ENCODE data around the gene GRB10. TPM values are rescaled to one million over a fixed set of nuclear protein-coding genes. Genes with fewer than 3 reads are reported as not detected.

The GRB10 gene
- total and polyA plus RNA-seq, 2 experiments from 2014 or later, result 35.0 to 154 TPM

DNA sequence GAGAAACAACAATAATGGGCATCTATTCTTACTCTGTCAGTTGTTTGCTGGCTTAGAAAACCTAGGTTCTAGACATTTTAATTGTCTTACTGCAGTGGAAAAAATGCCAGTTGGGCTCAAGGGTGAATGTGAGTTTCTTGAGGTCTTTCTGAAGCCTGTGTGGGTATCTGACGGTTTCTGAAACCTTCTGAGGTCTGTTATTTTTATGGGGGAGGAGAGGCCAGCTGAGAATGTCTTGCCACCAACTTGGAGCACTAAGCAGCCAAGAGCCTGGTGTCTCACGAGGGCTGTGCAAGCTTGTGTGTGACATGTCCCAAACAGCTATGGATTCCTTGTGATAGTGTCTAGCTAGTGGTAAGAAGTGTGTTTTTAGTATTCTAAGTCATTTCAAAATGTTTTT lies 193.3 kb downstream of the GRB10 start:
- Histone ChIP-seq H3K9me2 (ENCODE audit: insufficient read depth) (0 out of 2 replicates have a peak, but pooled peaks cover 3% of the 10 kb centered on the region), H3K4me3 (no peak overlapping the region), H4K20me1 (replicated peaks; ENCODE audit: insufficient read depth) (no peaks in the 10 kb centered on the region), H3K4me2 (no peak overlapping the region), H3K36me3 (ENCODE audit: insufficient read depth) (0 out of 2 replicates have a peak, but pooled peaks cover 7% of the 10 kb centered on the region), H3K79me2 (replicated peaks; ENCODE audit: insufficient read depth) (no peaks in the 10 kb centered on the region), H3K27me3 (ENCODE audit: insufficient read depth) (no peaks in the 10 kb centered on the region), H2AFZ (no peak overlapping the region), H3K27ac (ENCODE audit: low read depth) (no peak overlapping the region; the same call in 1 of the 2 replicates), H3K4me1 (ENCODE audit: insufficient read depth) (no peaks in the 10 kb centered on the region), H3F3A (replicated peaks; ENCODE audit: low read depth) (no peaks in the 10 kb centered on the region)
- TF ChIP-seq CREB1 (CRISPR knock-in tag; IDR thresholded peaks at IDR 0.05; ENCODE audit: low read depth) (no peak), ZNF114 (CRISPR knock-in tag; IDR thresholded peaks at IDR 0.05) (no peak), POLR2AphosphoS5 (IDR thresholded peaks at IDR 0.05; ENCODE audit: low read depth) (0 out of 2 replicates have a peak, but pooled peaks have one; percentile 6), ZNF331 (CRISPR knock-in tag; IDR thresholded peaks at IDR 0.05; ENCODE audit: low read depth) (no peak)
- TF ChIP-seq, protein P1, sequence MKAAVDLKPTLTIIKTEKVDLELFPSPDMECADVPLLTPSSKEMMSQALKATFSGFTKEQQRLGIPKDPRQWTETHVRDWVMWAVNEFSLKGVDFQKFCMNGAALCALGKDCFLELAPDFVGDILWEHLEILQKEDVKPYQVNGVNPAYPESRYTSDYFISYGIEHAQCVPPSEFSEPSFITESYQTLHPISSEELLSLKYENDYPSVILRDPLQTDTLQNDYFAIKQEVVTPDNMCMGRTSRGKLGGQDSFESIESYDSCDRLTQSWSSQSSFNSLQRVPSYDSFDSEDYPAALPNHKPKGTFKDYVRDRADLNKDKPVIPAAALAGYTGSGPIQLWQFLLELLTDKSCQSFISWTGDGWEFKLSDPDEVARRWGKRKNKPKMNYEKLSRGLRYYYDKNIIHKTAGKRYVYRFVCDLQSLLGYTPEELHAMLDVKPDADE (IDR thresholded peaks at IDR 0.05), result no peak
- TF ChIP-seq, protein P2, sequence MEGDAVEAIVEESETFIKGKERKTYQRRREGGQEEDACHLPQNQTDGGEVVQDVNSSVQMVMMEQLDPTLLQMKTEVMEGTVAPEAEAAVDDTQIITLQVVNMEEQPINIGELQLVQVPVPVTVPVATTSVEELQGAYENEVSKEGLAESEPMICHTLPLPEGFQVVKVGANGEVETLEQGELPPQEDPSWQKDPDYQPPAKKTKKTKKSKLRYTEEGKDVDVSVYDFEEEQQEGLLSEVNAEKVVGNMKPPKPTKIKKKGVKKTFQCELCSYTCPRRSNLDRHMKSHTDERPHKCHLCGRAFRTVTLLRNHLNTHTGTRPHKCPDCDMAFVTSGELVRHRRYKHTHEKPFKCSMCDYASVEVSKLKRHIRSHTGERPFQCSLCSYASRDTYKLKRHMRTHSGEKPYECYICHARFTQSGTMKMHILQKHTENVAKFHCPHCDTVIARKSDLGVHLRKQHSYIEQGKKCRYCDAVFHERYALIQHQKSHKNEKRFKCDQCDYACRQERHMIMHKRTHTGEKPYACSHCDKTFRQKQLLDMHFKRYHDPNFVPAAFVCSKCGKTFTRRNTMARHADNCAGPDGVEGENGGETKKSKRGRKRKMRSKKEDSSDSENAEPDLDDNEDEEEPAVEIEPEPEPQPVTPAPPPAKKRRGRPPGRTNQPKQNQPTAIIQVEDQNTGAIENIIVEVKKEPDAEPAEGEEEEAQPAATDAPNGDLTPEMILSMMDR (conservative IDR thresholded peaks at IDR 0.05; ENCODE audit: low read depth in 2 of 2), result no peak
- TF ChIP-seq, protein P3, sequence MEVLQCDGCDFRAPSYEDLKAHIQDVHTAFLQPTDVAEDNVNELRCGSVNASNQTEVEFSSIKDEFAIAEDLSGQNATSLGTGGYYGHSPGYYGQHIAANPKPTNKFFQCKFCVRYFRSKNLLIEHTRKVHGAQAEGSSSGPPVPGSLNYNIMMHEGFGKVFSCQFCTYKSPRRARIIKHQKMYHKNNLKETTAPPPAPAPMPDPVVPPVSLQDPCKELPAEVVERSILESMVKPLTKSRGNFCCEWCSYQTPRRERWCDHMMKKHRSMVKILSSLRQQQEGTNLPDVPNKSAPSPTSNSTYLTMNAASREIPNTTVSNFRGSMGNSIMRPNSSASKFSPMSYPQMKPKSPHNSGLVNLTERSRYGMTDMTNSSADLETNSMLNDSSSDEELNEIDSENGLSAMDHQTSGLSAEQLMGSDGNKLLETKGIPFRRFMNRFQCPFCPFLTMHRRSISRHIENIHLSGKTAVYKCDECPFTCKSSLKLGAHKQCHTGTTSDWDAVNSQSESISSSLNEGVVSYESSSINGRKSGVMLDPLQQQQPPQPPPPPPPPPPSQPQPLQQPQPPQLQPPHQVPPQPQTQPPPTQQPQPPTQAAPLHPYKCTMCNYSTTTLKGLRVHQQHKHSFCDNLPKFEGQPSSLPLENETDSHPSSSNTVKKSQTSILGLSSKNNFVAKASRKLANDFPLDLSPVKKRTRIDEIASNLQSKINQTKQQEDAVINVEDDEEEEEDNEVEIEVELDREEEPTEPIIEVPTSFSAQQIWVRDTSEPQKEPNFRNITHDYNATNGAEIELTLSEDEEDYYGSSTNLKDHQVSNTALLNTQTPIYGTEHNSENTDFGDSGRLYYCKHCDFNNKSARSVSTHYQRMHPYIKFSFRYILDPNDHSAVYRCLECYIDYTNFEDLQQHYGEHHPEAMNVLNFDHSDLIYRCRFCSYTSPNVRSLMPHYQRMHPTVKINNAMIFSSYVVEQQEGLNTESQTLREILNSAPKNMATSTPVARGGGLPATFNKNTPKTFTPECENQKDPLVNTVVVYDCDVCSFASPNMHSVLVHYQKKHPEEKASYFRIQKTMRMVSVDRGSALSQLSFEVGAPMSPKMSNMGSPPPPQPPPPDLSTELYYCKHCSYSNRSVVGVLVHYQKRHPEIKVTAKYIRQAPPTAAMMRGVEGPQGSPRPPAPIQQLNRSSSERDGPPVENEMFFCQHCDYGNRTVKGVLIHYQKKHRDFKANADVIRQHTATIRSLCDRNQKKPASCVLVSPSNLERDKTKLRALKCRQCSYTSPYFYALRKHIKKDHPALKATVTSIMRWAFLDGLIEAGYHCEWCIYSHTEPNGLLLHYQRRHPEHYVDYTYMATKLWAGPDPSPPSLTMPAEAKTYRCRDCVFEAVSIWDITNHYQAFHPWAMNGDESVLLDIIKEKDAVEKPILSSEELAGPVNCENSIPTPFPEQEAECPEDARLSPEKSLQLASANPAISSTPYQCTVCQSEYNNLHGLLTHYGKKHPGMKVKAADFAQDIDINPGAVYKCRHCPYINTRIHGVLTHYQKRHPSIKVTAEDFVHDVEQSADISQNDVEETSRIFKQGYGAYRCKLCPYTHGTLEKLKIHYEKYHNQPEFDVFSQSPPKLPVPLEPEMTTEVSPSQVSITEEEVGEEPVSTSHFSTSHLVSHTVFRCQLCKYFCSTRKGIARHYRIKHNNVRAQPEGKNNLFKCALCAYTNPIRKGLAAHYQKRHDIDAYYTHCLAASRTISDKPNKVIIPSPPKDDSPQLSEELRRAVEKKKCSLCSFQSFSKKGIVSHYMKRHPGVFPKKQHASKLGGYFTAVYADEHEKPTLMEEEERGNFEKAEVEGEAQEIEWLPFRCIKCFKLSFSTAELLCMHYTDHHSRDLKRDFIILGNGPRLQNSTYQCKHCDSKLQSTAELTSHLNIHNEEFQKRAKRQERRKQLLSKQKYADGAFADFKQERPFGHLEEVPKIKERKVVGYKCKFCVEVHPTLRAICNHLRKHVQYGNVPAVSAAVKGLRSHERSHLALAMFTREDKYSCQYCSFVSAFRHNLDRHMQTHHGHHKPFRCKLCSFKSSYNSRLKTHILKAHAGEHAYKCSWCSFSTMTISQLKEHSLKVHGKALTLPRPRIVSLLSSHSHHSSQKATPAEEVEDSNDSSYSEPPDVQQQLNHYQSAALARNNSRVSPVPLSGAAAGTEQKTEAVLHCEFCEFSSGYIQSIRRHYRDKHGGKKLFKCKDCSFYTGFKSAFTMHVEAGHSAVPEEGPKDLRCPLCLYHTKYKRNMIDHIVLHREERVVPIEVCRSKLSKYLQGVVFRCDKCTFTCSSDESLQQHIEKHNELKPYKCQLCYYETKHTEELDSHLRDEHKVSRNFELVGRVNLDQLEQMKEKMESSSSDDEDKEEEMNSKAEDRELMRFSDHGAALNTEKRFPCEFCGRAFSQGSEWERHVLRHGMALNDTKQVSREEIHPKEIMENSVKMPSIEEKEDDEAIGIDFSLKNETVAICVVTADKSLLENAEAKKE (CRISPR knock-in tag; IDR thresholded peaks at IDR 0.05), result no peak
- TF ChIP-seq, protein P4, sequence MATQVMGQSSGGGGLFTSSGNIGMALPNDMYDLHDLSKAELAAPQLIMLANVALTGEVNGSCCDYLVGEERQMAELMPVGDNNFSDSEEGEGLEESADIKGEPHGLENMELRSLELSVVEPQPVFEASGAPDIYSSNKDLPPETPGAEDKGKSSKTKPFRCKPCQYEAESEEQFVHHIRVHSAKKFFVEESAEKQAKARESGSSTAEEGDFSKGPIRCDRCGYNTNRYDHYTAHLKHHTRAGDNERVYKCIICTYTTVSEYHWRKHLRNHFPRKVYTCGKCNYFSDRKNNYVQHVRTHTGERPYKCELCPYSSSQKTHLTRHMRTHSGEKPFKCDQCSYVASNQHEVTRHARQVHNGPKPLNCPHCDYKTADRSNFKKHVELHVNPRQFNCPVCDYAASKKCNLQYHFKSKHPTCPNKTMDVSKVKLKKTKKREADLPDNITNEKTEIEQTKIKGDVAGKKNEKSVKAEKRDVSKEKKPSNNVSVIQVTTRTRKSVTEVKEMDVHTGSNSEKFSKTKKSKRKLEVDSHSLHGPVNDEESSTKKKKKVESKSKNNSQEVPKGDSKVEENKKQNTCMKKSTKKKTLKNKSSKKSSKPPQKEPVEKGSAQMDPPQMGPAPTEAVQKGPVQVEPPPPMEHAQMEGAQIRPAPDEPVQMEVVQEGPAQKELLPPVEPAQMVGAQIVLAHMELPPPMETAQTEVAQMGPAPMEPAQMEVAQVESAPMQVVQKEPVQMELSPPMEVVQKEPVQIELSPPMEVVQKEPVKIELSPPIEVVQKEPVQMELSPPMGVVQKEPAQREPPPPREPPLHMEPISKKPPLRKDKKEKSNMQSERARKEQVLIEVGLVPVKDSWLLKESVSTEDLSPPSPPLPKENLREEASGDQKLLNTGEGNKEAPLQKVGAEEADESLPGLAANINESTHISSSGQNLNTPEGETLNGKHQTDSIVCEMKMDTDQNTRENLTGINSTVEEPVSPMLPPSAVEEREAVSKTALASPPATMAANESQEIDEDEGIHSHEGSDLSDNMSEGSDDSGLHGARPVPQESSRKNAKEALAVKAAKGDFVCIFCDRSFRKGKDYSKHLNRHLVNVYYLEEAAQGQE (IDR thresholded peaks at IDR 0.05; ENCODE audit: unreplicated experiment), result no peak
- Mint-ChIP-seq H3K27me3 (ENCODE audit: insufficient read depth, low read depth, poor library complexity) (peaks cover 8% of the 10 kb centered on the region), H3K4me3 (no peak overlapping the region), H3K36me3 (ENCODE audit: low read depth) (peaks cover 39% of the 10 kb centered on the region), H3K9me3 (peaks cover 6% of the 10 kb centered on the region), H3K4me1 (no peaks in the 10 kb centered on the region), H3K27ac (no peak overlapping the region)
- DNase-seq (ENCODE audit: low spot score) (no peak), ATAC-seq (no peak)

Measured in GM23338 (cell line).